ENCODE measurements around the gene EDN2.

Gene EDN2

DNA sequence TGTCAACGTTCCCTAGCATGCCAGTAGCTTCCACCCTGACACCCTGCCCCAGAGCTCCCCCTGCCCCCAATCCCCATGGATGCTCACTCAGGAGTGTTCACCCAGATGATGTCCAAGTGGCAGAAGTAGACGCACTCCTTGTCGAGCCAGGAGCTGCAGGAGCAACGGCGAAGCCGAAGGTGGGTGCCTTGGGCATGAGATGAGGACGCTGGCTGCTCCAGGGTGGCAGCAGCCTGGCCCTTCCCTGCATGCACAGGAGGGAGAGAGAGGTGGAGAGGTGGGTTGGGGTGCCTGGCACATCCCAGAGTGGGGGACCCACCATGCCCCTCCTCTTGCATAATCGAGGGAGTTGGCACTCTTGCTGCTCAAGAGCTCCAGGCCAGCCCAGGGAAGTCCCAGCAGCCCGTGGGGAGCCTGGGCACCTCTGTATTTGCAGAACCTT is 502 bp downstream of the EDN2 start:
- Histone ChIP-seq H3K27me3 (replicated peaks in 2 of 5; ENCODE audit: control insufficient read depth in 4 of 5, insufficient read depth in 5 of 5, low read length in 4 of 5) (peaks cover 0 to 17% (median 7%) of the 10 kb centered on the region in 5 experiments), H3K9me3 (ENCODE audit: control extremely low read depth in 1 of 5, control insufficient read depth in 4 of 5, insufficient read depth in 2 of 5, low read depth in 1 of 5, low read length in 4 of 5) (no peaks in the 10 kb centered on the region), H3K36me3 (ENCODE audit: control insufficient read depth in 4 of 4, insufficient read depth in 4 of 4, low read length in 3 of 4) (no peaks in the 10 kb centered on the region), H3K4me1 (ENCODE audit: control extremely low read depth in 1 of 4, control insufficient read depth in 4 of 4, insufficient read depth in 4 of 4, low read length in 3 of 4) (peaks cover 0 to 9% (median 5%) of the 10 kb centered on the region in 4 experiments), H3K4me3 (ENCODE audit: control insufficient read depth in 1 of 7, extremely low read depth in 1 of 7, insufficient read depth in 4 of 7, low read depth in 2 of 7, low read length in 6 of 7) (no peak overlapping the region), H3K27ac (ENCODE audit: insufficient read depth in 1 of 2, low read depth in 1 of 2, low read length in 2 of 2, poor library complexity in 1 of 2, severe bottlenecking in 2 of 2) (no peak overlapping the region)
- WGBS (ENCODE audit: insufficient coverage), result 86% methylated on average over 7 of the region's 9 CpGs
- ChIA-PET CTCF (interaction anchor here (0.8 to 2.3 kb wide), 7 partner anchors 9 to 148 kb away, joined by 3 to 10 read pairs (median 6); no protein-coding TSS in a partner anchor), POLR2A (no interaction called here)
- no peak for DNase-seq

GRCh38 chr1:41483001-41483850 is 1.3 kb downstream of the EDN2 start:
- H3K36me3 ChIP-seq (ENCODE audit: control insufficient read depth in 4 of 4, insufficient read depth in 4 of 4, low read length in 3 of 4), result no peaks in the 10 kb centered on the region
- H3K27ac ChIP-seq (ENCODE audit: insufficient read depth in 1 of 2, low read depth in 1 of 2, low read length in 2 of 2, poor library complexity in 1 of 2, severe bottlenecking in 2 of 2), result no peak overlapping the region
- H3K27me3 ChIP-seq (replicated peaks in 2 of 5; ENCODE audit: control insufficient read depth in 4 of 5, insufficient read depth in 5 of 5, low read length in 4 of 5), result peaks cover 0 to 17% (median 9%) of the 10 kb centered on the region in 5 experiments
- H3K4me1 ChIP-seq (ENCODE audit: control extremely low read depth in 1 of 4, control insufficient read depth in 4 of 4, insufficient read depth in 4 of 4, low read length in 3 of 4), result peaks cover 0 to 9% (median 5%) of the 10 kb centered on the region in 4 experiments
- ChIA-PET CTCF (interaction anchor here (1.4 to 2.3 kb wide), 5 partner anchors 8 to 50 kb away, joined by 3 to 10 read pairs (median 6); no protein-coding TSS in a partner anchor), POLR2A (interaction anchor here (0.5 kb wide), 1 partner anchor 605 kb away, joined by 3 read pairs; no protein-coding TSS in a partner anchor)
- no peaks in the 10 kb centered on the region for H3K9me3 ChIP-seq (ENCODE audit: control extremely low read depth in 1 of 5, control insufficient read depth in 4 of 5, insufficient read depth in 2 of 5, low read depth in 1 of 5, low read length in 4 of 5)
- no peak for DNase-seq
- 93% methylated on average over 14 of the region's 21 CpGs for WGBS (ENCODE audit: insufficient coverage)
- H3K4me3 ChIP-seq (ENCODE audit: control insufficient read depth in 1 of 7, extremely low read depth in 1 of 7, insufficient read depth in 4 of 7, low read depth in 2 of 7, low read length in 6 of 7), result no peak overlapping the region

GRCh38 chr1:41482001-41482765 is 2.3 kb downstream of the EDN2 start:
- 89% methylated on average over 11 of the region's 18 CpGs for WGBS (ENCODE audit: insufficient coverage)

DNA sequence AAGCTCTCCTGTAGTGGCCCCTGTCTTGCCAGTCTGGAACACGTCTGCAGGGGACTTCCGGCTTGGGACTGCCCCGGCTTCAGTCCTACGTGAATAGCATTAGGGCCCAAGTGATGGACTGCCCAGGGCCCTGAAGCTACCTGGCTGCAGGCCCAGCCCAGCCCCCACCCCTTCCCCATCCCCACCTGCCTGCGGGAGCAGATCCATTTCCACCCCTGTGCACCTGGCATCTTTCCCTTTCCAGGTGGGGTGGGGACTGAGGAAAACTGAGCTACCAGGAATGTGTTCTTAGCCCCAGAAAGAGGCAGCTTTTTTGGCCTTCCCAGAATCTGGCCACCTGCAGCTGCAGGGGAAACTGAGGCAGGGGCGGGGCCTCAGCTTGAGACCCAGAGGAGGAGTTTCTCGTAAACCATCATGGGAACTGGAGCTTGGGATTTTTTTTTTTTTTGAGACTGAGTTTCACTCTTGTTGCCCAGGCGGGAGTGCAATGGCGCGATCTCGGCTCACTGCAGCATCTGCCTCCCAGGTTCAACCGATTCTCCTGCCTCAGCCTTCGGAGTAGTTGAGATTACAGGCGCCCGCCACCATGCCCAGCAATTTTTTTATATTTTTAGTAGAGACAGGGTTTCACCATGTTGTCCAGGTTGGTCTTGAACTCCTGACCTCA is 3.2 kb downstream of the EDN2 start:
- peaks cover 0 to 4% (median 0%) of the 10 kb centered on the region in 4 experiments for H3K4me1 ChIP-seq (ENCODE audit: control extremely low read depth in 1 of 4, control insufficient read depth in 4 of 4, insufficient read depth in 4 of 4, low read length in 3 of 4)
- peaks cover 0 to 5% (median 2%) of the 10 kb centered on the region in 5 experiments for H3K27me3 ChIP-seq (replicated peaks in 2 of 5; ENCODE audit: control insufficient read depth in 4 of 5, insufficient read depth in 5 of 5, low read length in 4 of 5)
- no peak overlapping the region for H3K27ac ChIP-seq (ENCODE audit: insufficient read depth in 1 of 2, low read depth in 1 of 2, low read length in 2 of 2, poor library complexity in 1 of 2, severe bottlenecking in 2 of 2)
- ChIA-PET CTCF (no interaction called here), POLR2A (no interaction called here)
- H3K36me3 ChIP-seq (ENCODE audit: control insufficient read depth in 4 of 4, insufficient read depth in 4 of 4, low read length in 3 of 4), result no peaks in the 10 kb centered on the region
- no peaks in the 10 kb centered on the region for H3K9me3 ChIP-seq (ENCODE audit: control extremely low read depth in 1 of 5, control insufficient read depth in 4 of 5, insufficient read depth in 2 of 5, low read depth in 1 of 5, low read length in 4 of 5)
- DNase-seq, result no peak
- WGBS (ENCODE audit: insufficient coverage), result 97% methylated on average over 11 of the region's 15 CpGs
- H3K4me3 ChIP-seq (ENCODE audit: control insufficient read depth in 1 of 7, extremely low read depth in 1 of 7, insufficient read depth in 4 of 7, low read depth in 2 of 7, low read length in 6 of 7), result no peak overlapping the region

More at GRCh38 chr1:41482001-41482765, 2.3 kb downstream of the EDN2 start:
- ChIA-PET POLR2A (interaction anchor here (0.5 kb wide), 1 partner anchor 606 kb away, joined by 3 read pairs; no protein-coding TSS in a partner anchor), CTCF (interaction anchor here (2.3 kb wide), 2 partner anchors 10 to 13 kb away, joined by 7 to 10 read pairs; no protein-coding TSS in a partner anchor)
- Histone ChIP-seq H3K36me3 (ENCODE audit: control insufficient read depth in 4 of 4, insufficient read depth in 4 of 4, low read length in 3 of 4) (no peaks in the 10 kb centered on the region), H3K27ac (ENCODE audit: insufficient read depth in 1 of 2, low read depth in 1 of 2, low read length in 2 of 2, poor library complexity in 1 of 2, severe bottlenecking in 2 of 2) (no peak overlapping the region), H3K4me1 (ENCODE audit: control extremely low read depth in 1 of 4, control insufficient read depth in 4 of 4, insufficient read depth in 4 of 4, low read length in 3 of 4) (peaks cover 0 to 8% (median 5%) of the 10 kb centered on the region in 4 experiments), H3K4me3 (ENCODE audit: control insufficient read depth in 1 of 7, extremely low read depth in 1 of 7, insufficient read depth in 4 of 7, low read depth in 2 of 7, low read length in 6 of 7) (no peak overlapping the region), H3K9me3 (ENCODE audit: control extremely low read depth in 1 of 5, control insufficient read depth in 4 of 5, insufficient read depth in 2 of 5, low read depth in 1 of 5, low read length in 4 of 5) (no peaks in the 10 kb centered on the region), H3K27me3 (replicated peaks in 2 of 5; ENCODE audit: control insufficient read depth in 4 of 5, insufficient read depth in 5 of 5, low read length in 4 of 5) (peaks cover 0 to 9% (median 6%) of the 10 kb centered on the region in 5 experiments)
- peak in 1 of 3 donors; percentile 25 for DNase-seq

DNA sequence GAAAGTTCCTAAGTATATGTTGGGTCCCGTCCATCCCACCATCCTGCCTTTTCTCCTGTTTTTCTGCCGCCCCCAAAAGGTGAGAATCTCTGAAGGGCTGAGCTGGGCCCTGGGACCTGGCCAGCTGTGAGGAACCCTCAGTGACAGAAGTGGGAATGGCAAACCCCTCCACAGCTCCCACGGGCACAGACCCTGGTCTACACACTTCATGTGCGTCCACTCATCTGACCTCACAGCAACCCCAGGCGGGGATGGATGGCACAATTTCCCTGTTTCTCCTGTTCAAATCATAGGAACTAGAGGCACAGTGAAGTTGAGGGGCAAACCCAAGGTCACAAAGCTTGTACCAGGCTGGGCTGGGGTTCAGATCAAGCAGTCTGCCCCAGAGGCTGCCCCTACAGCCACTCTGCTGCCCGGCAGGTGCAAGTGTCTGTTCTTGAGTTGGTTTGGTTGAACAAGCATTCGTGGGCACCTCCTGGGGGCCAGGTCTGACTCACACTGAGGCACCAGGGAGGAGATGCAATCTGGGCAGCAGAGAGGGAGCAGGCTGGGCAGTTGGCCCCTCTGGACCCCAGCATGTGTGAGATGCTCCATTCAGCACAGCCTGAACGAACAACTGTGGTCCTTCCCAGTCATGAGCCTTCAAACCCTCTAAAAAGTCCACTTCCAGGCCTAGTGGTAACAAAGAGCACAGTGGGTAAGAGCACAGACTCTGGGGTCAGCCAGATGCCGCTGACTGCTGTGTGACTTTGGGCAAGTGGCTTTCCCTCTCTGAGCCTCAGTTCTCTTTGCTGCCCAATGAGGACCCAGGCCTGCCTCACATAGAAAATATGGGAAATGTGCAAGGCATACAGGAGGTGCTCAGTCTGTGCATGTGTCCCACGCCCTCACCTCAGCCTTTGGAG is 4.0 kb downstream of the EDN2 start:
- ChIA-PET CTCF (interaction anchor here (0.6 to 1.5 kb wide), 2 partner anchors 15 to 316 kb away, joined by 3 to 6 read pairs; no protein-coding TSS in a partner anchor), POLR2A (no interaction called here)
- H3K4me3 ChIP-seq (ENCODE audit: control insufficient read depth in 1 of 7, extremely low read depth in 1 of 7, insufficient read depth in 4 of 7, low read depth in 2 of 7, low read length in 6 of 7), result no peak overlapping the region
- no peaks in the 10 kb centered on the region for H3K9me3 ChIP-seq (ENCODE audit: control extremely low read depth in 1 of 5, control insufficient read depth in 4 of 5, insufficient read depth in 2 of 5, low read depth in 1 of 5, low read length in 4 of 5)
- H3K36me3 ChIP-seq (ENCODE audit: control insufficient read depth in 4 of 4, insufficient read depth in 4 of 4, low read length in 3 of 4), result no peaks in the 10 kb centered on the region
- peaks cover 0 to 4% (median 0%) of the 10 kb centered on the region in 5 experiments for H3K27me3 ChIP-seq (replicated peaks in 2 of 5; ENCODE audit: control insufficient read depth in 4 of 5, insufficient read depth in 5 of 5, low read length in 4 of 5)
- no peak for DNase-seq
- peaks cover 0 to 4% (median 0%) of the 10 kb centered on the region in 4 experiments for H3K4me1 ChIP-seq (ENCODE audit: control extremely low read depth in 1 of 4, control insufficient read depth in 4 of 4, insufficient read depth in 4 of 4, low read length in 3 of 4)
- H3K27ac ChIP-seq (ENCODE audit: insufficient read depth in 1 of 2, low read depth in 1 of 2, low read length in 2 of 2, poor library complexity in 1 of 2, severe bottlenecking in 2 of 2), result no peak overlapping the region
- WGBS (ENCODE audit: insufficient coverage), result 89% methylated on average over 8 of the region's 10 CpGs

- H3K9me3 ChIP-seq (ENCODE audit: control extremely low read depth in 1 of 5, control insufficient read depth in 4 of 5, insufficient read depth in 2 of 5, low read depth in 1 of 5, low read length in 4 of 5), result no peaks in the 10 kb centered on the region
- POLR2A ChIA-PET, result no interaction called here
- H3K36me3 ChIP-seq (ENCODE audit: control insufficient read depth in 4 of 4, insufficient read depth in 4 of 4, low read length in 3 of 4), result no peaks in the 10 kb centered on the region
- CTCF ChIA-PET, result interaction anchor here (0.6 to 1.9 kb wide), 3 partner anchors 15 to 315 kb away, joined by 3 to 6 read pairs (median 6); no protein-coding TSS in a partner anchor
- H3K4me1 ChIP-seq (ENCODE audit: control extremely low read depth in 1 of 4, control insufficient read depth in 4 of 4, insufficient read depth in 4 of 4, low read length in 3 of 4), result peaks cover 0 to 4% (median 0%) of the 10 kb centered on the region in 4 experiments
- DNase-seq, result no peak
- H3K27ac ChIP-seq (ENCODE audit: insufficient read depth in 1 of 2, low read depth in 1 of 2, low read length in 2 of 2, poor library complexity in 1 of 2, severe bottlenecking in 2 of 2), result no peak overlapping the region
- 100% methylated on average over 2 of the region's 3 CpGs for WGBS (ENCODE audit: insufficient coverage)
- H3K27me3 ChIP-seq (replicated peaks in 2 of 5; ENCODE audit: control insufficient read depth in 4 of 5, insufficient read depth in 5 of 5, low read length in 4 of 5), result peaks cover 0 to 4% (median 0%) of the 10 kb centered on the region in 5 experiments
- no peak overlapping the region for H3K4me3 ChIP-seq (ENCODE audit: control insufficient read depth in 1 of 7, extremely low read depth in 1 of 7, insufficient read depth in 4 of 7, low read depth in 2 of 7, low read length in 6 of 7)
Measured at GRCh38 chr1:41479808-41480160, 4.7 kb downstream of the EDN2 start.

All from common myeloid progenitor, CD34-positive (primary cell).